OCI-LY3 (cell line): ENCODE results near the gene GUCY1A2.

Experiments
- EZH2phosphoT487 ChIP-seq: fragments of 200-600 bp; shearing (Covaris generic); IDR thresholded peaks from 2 replicates; pipeline ENCODE4 v1.6.1; 2018; ENCODE audit warnings: antibody characterized with exemption, mixed run types, low read depth
- TF ChIP-seq, protein P1 (sequence below): fragments of 200-600, 300-600 bp; sonication (generic); IDR thresholded peaks from 2 replicates; pipeline ENCODE4 v1.5.1; 2014; ENCODE audit warnings: antibody characterized with exemption, low read length, low read depth

DNA sequence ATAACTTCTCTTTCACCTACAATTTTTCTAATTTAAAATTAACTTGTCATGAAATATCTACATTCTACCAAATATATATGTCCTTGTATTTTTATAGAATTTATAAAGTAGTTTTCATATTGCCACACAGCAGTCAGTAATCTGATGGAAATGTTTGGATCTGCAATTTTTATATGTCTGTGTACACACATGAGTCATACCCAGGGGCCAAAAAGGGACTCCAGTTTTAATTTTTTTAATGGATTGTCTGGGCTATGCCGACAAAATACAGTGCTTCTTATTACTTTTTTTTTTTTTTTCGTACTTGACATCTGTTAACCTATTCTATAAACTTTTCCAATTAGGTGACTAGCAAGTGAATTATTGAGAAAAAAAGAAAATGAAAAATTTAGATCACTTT lies 6.3 kb downstream of the GUCY1A2 start:
- TF ChIP-seq EZH2phosphoT487 = no peak
- TF ChIP-seq, protein P1, sequence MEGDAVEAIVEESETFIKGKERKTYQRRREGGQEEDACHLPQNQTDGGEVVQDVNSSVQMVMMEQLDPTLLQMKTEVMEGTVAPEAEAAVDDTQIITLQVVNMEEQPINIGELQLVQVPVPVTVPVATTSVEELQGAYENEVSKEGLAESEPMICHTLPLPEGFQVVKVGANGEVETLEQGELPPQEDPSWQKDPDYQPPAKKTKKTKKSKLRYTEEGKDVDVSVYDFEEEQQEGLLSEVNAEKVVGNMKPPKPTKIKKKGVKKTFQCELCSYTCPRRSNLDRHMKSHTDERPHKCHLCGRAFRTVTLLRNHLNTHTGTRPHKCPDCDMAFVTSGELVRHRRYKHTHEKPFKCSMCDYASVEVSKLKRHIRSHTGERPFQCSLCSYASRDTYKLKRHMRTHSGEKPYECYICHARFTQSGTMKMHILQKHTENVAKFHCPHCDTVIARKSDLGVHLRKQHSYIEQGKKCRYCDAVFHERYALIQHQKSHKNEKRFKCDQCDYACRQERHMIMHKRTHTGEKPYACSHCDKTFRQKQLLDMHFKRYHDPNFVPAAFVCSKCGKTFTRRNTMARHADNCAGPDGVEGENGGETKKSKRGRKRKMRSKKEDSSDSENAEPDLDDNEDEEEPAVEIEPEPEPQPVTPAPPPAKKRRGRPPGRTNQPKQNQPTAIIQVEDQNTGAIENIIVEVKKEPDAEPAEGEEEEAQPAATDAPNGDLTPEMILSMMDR = no peak
